Sigmoid colon (tissue), 4 donors: Measurements from ENCODE around the gene TCF3.

Source experiments
- EP300 ChIP-seq, 4 donors: sonication (generic); formaldehyde crosslinking; IDR thresholded peaks; one replicate each; pipeline ENCODE4 v1.6.1; 2017; ENCODE audit warnings: antibody characterized with exemption in 4 of 4
- POLR2A ChIP-seq, 2 donors: fragments of 450-650 bp; IDR thresholded peaks; one replicate each; pipeline ENCODE4 v1.6.1; 2016; ENCODE audit warnings: antibody characterized with exemption in 2 of 2, mild to moderate bottlenecking in 2 of 2, moderate library complexity in 2 of 2
- POLR2AphosphoS5 ChIP-seq, 4 donors: sonication (generic); formaldehyde crosslinking; IDR thresholded peaks; one replicate each; pipeline ENCODE4 v1.6.1; 2017; ENCODE audit warnings: antibody characterized with exemption in 4 of 4
- TF ChIP-seq, protein P1 (sequence below), 4 experiments: fragments of 450-650 bp in 3 of 4; fragments of 200-600 bp in 1 of 4; IDR thresholded peaks; one replicate each; pipeline ENCODE4 v1.5.1; 2016 to 2019; ENCODE audit warnings: antibody characterized with exemption in 4 of 4, mild to moderate bottlenecking in 3 of 4, moderate library complexity in 2 of 4

DNA sequence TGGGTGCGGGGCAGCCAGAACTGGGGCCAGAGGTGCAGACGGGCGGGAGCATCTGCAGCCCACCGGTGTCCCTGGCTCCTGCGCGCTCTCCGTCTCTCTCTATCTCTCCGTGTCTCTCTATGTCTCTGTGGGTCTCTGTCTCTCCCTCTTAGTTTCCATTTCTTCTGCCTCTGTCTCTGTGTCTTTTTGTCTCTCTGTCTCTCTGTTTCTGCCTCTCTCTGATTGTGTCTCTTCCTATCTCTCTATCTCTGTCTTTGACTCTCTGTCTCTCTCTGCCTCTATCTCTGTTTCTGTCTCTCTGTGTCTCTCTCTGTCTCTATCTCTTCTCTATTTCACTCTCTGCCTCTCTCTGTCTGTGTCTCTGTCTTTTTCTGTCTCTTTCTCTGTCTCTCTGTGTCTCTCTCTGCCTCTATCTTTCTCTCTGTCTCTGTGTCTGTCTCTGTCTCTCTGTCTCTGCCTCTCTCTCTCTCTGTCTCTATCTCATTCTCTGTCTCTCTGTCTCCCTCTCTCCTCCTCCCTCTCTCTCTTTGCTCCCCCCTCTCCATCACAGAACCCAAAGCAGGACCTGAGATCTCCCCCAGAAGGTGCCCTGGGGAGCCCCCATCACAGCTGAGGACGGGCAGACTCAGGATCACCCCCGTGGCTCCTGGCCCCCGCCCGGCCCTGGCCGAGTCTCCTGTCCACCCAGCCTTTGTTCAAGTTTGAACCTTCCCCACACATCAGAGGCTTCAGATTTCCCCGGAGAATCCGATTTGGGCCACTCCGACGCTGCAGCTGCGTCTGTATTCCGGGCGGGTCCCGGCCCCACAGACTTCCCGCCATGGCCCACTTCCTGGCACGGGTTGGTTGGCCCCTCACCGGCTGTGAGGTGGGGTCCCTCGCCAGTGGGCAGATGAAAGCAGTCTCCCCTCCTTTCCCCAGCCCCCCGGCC, 48.6 kb upstream of the TCF3 start:
- TF ChIP-seq POLR2AphosphoS5 (IDR thresholded peaks at IDR 0.05) (no peak), POLR2A (IDR thresholded peaks at IDR 0.05) (no peak), EP300 (IDR thresholded peaks at IDR 0.05) (no peak)
- TF ChIP-seq, protein P1, sequence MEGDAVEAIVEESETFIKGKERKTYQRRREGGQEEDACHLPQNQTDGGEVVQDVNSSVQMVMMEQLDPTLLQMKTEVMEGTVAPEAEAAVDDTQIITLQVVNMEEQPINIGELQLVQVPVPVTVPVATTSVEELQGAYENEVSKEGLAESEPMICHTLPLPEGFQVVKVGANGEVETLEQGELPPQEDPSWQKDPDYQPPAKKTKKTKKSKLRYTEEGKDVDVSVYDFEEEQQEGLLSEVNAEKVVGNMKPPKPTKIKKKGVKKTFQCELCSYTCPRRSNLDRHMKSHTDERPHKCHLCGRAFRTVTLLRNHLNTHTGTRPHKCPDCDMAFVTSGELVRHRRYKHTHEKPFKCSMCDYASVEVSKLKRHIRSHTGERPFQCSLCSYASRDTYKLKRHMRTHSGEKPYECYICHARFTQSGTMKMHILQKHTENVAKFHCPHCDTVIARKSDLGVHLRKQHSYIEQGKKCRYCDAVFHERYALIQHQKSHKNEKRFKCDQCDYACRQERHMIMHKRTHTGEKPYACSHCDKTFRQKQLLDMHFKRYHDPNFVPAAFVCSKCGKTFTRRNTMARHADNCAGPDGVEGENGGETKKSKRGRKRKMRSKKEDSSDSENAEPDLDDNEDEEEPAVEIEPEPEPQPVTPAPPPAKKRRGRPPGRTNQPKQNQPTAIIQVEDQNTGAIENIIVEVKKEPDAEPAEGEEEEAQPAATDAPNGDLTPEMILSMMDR (IDR thresholded peaks at IDR 0.05): no peak
